Adipose tissue (tissue), 3 donors: Measurements from ENCODE around the gene TNS3. TPM values are rescaled to one million over a fixed set of nuclear protein-coding genes. Genes with fewer than 3 reads are reported as not detected.

Experiments used
- H3K27ac ChIP-seq: one replicate; pipeline ENCODE4 v1.5.1; 2013; ENCODE audit warnings: low read depth, low read length
- WGBS, 3 donors: extraction: QIAGEN DNeasy Blood & Tissue Kit; methylation state at CpG; one replicate each; pipeline ENCODE4 v1.1.7; 2013; 5-methylcytosine and 5-hydroxymethylcytosine counted together
- polyA plus RNA-seq, 3 donors: library from polyadenylated mRNA; stranded (reverse); fragments of 200-250 nt; gene quantifications; one replicate each; pipeline ENCODE4 v1.2.3, GENCODE V29; 2013
- donor health status: healthy with polysubstance abuse.
- donor health status: Bipolar disorder and iron deficiency.
- donor health status: healthy.

Gene TNS3
- polyA plus RNA-seq, 3 donors, result 23.2 to 45.4 (median 27.0) TPM

DNA sequence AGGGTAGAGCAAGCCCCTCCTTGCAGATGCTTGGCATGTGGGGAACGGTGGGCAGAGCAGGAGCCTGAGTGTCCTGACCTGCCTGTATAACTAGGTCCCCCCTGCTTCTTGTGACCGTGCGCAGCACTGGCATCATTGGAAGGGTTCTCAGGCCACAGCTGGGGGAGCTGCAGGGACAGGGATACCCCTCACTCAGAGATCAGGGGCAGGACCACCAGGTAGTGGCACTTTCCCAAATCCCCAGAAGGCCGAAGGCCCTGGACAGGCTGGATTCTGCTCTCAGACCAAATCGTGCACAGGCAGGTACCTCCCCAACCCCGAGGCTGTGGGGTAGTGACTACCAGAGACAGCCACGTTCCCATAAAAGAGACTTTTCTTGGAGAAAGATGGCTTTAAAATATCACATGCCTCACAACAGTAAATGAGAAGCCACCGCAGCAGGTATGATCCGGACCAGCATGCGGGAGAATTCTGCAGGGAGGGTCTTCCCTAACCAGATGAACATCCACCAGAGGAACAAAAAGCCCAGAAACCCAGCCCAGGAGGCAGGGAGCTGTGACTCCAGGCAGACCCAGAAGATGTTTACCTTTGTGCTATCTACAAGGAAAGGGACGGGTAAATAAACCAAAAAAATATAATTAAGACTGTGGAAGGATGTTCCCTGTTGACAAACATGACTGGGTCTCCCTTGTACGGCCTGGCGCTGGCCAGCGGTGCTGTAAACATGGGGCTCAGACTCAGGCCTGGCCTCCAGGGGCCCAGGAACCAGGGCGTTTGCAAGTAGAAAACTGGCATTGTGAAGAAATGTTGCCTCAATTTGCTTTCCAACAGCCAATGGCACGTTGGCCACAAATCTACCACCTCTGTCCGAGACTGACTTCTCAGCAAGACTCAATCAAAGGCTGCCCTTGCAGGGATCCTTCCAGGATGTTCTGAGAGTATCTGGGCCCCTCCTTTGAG lies 180.0 kb downstream of the TNS3 start:
- 88 to 94% (median 90%) methylated on average over 17 of the region's 17 CpGs for WGBS, 3 donors
- H3K27ac ChIP-seq, result no peak overlapping the region

DNA sequence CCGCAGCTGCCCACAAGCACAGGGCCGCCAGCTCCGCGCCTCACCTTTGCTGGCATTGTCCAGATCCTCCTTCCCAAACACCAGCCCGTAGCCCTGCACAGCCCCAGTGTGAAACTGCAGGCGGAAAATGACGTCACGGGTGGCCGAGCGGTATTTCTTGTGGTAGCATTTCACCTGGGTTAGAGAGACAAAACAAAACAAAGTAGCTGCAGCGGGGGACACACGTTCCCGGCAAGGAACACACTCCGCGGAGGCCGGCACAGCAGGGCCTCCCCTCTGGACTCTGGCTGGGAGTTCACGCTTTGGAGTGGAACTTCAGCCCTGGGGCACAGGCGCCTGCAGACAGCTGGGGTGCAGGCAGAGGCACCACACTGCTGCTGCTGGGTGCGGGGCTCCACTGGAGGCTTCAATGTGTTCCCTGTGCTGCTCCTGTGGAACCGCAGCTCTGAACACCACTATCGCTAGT lies 181.1 kb downstream of the TNS3 start:
- 92 to 97% (median 95%) methylated on average over 21 of the region's 21 CpGs for WGBS, 3 donors
- no peak overlapping the region for H3K27ac ChIP-seq

DNA sequence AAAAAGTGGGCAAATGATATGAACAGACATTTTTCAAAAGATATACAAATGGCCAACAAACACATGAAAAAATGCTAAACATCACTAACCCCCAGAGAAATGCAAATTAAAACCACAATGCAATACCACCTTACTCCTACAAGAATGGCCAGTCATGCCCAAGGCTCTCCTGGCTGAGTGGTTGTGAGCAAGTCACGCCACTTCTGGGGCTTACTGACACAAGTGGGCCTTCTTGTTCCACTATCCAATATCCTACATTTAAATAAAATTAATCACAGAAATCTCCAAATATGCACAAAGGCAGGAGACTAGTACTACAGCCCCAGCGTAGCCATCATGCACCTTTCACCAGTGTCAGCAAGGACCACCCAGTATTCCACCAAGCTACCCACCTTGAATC lies 181.9 kb downstream of the TNS3 start:
- no peak overlapping the region for H3K27ac ChIP-seq
- WGBS, 3 donors, result 94 to 100% (median 98%) methylated on average over 2 of the region's 2 CpGs

DNA sequence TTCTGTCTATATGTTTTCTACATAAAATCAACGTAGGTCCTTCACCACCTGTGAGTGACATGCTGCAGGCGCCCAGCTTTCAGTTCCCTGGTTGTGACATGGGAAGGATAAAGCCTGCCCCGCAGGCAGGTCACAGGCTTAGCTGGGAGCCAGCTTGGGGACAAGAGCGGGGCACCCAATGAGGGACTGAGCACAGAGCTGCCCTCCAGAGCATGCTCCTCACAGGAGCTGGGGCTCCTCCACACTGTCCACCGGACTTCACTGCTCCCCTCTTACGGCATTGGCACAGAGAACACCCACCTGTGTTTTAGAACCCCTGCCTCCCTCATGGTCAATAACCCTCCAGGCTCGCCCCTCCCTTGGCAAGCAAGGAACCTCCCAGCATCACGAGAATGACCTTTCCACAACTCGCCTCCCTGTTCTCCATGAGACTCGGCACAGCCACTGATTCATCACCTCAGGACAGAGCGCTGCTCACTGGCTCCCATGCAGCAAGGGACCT lies 187.1 kb downstream of the TNS3 start:
- H3K27ac ChIP-seq, result no peak overlapping the region
- WGBS, 3 donors, result 89 to 96% (median 90%) methylated on average over 11 of the region's 11 CpGs

DNA sequence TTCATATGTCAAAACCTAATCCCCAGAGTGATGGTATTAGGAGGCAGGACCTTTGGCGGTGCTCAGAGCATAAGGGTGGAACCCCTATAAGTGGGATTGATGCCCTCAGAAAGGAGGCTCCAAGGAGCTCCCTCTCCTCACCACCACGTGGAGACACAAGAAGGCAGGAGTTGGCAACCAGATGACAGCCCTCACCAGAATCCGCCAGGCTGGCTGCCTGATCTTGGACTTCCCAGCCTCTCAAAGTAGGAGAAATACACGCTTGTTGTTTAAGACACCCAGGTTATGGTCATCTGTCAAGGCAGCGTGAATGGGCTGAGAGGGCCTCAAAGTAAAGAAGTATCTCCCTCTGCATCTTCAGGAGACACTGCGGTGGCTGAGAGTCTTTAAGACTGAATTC lies 187.7 kb downstream of the TNS3 start:
- WGBS, 3 donors, result 86 to 94% (median 90%) methylated on average over 6 of the region's 6 CpGs

DNA sequence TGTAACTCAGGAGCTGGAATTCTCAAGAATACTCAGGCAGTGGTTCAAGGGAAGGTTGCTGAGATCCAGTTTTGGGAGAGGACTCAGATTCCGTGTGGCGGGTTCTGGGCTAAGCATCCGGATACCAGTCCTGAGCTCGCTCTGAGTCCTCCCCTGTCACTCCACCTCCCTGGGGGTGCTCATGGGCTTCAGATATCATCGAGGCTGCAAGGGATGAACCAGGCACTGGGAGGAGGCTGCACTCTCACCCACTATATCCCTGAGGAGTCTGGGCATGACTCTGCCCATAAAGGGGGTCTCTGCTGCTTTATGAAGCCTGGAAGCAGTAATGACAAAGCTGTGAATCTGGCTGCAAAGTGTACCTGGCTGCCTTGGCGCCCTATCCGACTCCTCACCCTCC lies 188.5 kb downstream of the TNS3 start:
- 84 to 96% (median 92%) methylated on average over 7 of the region's 7 CpGs for WGBS, 3 donors
- H3K27ac ChIP-seq, result no peak overlapping the region

More for the DNA sequence above, 187.7 kb downstream of the TNS3 start:
- H3K27ac ChIP-seq, result no peak overlapping the region

DNA sequence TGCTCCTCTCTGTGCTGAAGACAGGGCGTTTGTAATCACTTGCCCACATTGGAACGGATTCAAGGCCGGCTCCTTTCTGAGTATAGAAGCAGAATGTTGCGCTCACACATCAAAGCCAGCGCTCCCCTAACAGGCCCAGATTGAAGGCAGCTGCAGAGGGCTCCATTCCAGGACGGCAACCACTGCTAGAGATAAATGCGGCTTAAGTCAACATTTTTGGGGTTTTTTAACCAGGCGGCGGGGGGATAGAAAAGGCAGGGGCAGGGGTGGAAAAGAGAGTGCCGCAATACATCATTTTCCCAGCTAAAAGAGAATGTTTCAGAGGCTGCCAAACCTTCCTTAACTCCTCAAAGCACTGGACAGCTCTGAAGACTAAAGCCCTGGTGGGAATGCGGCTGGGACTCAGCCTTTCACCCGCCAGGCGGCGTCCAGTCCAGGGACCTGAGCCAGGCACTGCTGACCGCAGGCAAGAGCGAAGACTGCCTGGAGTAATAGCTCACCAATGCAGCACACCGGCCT lies 189.6 kb downstream of the TNS3 start:
- WGBS, 3 donors, result 16 to 64% (median 54%) methylated on average over 17 of the region's 17 CpGs
- H3K27ac ChIP-seq, result no peak overlapping the region

DNA sequence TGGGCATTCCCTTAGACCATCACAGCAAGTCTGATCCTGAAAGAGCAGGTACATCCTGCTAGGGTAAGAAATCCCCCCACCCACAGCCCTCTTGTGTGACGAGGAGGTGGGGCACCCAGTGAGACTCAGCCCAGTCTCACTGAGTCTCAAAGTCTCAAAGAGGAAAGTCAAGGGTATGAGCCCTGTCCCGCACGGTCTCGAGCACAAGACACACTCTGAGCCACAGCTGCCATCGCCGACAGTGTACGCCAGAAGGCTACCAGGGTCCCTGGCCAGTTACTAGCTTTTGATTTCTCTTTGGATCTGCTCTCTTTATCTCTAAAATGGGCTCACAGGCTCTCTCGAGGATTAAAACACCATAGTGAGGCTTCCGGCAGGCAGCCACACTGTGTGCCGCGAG lies 190.2 kb downstream of the TNS3 start:
- H3K27ac ChIP-seq, result no peak overlapping the region
- WGBS, 3 donors, result 76 to 88% (median 81%) methylated on average over 11 of the region's 11 CpGs

DNA sequence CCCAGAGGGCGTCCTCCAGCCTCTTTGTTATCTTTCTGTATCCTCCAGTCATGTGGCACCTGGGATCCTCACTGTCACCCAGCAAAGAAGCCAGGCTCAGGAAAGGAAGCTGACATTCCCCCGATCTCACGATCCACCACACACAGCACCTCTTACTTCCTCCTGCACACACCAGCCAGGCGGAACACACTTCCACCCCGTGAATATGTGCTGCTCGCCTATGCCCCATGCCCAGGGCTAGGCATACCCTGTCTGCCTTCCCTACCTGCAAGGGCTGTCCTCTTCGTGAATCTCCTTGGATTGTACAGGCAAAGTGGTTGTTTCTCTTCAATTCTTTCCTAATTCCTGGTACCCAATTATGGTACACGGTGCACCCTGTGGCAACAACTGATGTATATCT lies 191.0 kb downstream of the TNS3 start:
- WGBS, 3 donors, result 79 to 89% (median 79%) methylated on average over 8 of the region's 8 CpGs
- no peak overlapping the region for H3K27ac ChIP-seq

DNA sequence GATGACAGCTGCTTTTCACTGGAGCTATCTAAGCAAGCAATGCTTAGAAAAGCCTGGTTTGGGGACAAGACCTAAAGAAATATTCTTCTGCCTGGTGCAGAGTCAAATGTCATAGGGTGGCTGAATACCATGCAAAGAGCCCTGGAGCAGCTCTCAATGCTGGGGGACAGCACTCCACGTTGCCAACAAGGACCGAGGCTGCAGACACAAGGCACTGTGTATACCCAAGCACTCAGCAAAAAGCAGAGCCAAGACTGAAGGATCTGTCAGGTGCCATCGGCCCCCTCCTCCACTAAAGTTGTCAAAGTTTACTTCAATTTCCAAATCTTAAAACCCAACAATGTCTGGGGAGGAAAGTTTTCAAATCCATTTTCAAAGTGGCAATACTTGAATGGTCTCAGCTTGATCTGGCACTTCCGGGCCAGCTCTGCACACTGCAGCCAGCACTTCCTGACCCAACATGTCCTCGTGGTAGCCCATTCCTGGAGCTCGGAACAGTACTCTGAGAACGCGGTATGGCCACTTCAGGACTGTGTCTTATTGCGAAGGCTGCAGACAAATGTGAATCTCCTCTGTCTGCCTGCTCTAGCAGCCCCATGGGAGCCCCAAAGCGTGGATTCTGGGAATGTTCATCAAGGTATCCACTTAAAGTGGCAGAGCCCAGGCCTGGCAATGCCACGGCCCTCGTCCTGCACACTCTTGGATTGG lies 191.8 kb downstream of the TNS3 start:
- H3K27ac ChIP-seq, result no peak overlapping the region
- 75 to 89% (median 78%) methylated on average over 12 of the region's 12 CpGs for WGBS, 3 donors

DNA sequence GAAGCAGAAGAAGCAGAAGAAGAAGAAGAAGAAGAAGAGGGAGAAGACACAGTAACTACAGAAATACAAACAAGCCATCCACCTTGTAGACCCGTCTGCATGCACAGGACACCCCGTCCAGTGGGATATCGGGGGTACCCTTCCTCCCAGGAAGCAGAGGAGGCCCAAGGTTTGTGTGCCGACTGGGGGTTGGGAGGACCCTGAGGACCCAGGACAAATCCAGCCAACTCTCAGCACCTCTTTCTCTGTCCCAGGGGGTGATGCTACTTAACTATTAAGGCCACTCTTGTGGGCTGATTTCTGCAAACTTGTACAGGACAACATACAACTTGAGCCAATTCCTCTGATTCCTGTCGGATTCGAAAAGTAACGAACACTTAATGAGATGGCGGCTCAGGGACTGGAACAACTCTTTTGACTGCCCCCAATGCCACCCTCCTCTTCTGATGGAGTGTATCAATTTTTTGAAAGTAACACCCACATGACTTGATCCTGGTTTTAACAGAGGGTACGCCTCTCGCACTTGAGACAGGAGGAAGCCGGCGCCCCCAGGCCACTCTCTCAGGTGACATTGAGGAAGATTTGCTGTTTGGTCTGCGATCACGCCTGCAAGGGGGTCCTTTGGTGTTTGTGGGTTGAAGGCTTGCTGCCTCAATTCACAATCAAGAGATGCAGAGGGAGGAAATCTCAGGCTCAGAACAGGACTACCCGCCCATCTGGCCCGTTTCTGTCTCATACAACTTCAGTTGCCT lies 192.6 kb downstream of the TNS3 start:
- H3K27ac ChIP-seq, result no peak overlapping the region
- 96 to 97% (median 97%) methylated on average over 16 of the region's 16 CpGs for WGBS, 3 donors

DNA sequence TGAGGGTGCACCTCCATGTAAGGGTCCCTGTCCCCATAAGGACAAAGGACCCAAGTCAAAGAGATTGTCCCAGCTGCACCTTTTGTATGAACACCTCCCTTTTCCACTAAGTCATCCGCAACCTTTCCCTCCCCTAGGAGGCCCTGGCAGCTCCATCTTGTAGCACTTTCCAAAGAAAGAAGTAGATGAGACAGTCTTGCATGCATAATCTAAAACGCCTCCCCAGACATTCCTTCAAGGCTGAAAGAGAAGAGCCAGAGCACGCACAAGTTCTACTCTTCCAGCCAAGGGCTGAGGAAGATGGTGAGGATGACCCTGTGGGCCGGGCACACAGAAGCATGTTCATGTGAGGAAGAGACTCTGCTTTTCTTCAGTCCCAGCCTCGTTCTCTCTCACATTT lies 194.4 kb downstream of the TNS3 start:
- WGBS, 3 donors, result 82 to 85% (median 83%) methylated on average over 5 of the region's 5 CpGs
- H3K27ac ChIP-seq, result no peak overlapping the region

DNA sequence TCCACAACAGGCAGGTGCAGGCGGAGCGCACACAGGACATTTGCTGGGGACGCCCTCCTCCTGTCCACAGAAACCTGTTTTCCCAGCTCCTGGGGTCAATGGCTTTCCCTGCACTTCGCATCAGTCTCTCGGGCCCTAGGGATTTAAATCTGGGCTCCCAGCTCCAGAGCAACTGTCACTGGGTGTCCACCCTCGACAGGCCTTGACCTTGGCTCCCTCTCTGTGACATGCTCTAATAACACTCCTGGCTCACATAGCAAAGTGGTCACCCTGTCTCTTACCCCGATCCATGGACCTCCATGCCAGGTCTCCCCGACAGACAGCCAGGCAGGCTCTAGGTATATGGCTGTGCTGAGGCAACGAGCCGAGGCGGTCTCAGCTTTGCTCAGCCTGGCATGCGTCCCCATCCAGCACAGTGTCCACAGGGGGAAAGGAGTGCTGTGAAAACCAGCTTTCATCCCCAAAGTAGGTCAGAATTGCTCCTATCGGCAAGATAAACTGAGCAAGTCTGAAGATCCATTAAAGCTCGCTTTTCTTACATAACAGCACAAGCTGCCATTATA lies 195.6 kb downstream of the TNS3 start:
- WGBS, 3 donors, result 84 to 95% (median 91%) methylated on average over 14 of the region's 14 CpGs
- no peak overlapping the region for H3K27ac ChIP-seq

DNA sequence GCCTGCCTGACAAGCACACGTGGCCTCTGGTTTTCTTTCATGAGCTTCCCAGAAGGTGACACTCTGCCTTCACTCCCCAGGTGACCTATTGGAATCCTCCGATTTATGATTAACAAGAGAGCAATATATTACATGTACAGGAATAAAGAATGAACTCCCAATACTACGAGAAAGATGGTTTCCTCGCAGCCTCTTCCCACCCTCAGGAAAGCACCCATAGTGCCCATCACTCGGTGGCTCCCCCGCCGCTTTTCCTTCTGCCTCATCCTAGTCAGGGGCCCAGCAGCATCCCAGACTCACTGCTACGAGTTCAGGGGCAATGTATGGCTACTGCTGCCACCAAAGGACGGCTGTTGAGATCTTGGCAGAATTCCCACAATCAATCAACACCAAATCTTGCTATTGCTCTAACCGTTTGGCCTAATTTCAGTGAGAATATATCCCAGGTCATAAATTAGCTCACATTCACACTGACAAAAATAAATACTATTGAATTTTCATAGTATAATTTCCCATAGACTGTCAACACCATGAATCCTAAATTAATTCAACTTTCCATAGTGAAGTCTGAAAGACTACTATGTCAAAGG lies 196.3 kb downstream of the TNS3 start:
- WGBS, 3 donors, result 66 to 91% (median 91%) methylated on average over 10 of the region's 10 CpGs
- H3K27ac ChIP-seq, result no peak overlapping the region

DNA sequence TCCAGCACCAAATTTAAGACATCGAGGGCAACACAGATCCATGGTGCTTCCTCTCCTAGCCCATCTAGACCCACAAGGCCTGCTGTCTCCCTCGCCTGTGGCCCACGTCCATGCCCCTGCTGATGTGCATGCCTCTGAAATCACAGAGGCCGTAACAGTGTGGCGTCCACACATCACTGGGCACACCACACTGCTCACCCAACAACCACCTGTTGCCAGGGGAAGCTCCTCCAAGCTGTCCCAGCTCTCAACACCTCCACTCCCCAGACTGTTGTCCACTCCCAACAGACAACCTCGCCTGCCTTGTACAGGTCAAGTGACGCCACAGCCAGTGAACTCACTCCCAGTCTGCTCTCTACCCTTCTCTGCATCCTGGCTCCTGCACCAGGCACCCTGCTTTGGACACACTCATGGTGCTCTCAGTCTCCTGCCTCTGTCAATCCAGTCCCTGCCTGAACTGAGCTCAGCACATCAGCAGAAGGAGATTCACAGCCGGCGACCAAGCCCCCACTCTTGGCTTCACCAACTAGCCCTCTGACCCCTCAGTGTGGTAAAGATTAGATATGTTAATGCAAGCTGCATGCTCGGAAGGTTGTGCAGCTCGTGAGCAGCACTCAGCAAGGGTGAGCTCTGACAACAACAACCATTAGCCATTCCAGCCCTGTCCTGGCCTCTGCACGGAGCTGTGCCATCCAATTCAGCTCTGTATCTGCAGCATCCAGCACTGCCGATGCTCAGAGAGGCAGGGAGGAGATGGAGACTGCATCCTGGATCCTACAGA lies 197.0 kb downstream of the TNS3 start:
- 76 to 94% (median 93%) methylated on average over 13 of the region's 13 CpGs for WGBS, 3 donors
- no peak overlapping the region for H3K27ac ChIP-seq

DNA sequence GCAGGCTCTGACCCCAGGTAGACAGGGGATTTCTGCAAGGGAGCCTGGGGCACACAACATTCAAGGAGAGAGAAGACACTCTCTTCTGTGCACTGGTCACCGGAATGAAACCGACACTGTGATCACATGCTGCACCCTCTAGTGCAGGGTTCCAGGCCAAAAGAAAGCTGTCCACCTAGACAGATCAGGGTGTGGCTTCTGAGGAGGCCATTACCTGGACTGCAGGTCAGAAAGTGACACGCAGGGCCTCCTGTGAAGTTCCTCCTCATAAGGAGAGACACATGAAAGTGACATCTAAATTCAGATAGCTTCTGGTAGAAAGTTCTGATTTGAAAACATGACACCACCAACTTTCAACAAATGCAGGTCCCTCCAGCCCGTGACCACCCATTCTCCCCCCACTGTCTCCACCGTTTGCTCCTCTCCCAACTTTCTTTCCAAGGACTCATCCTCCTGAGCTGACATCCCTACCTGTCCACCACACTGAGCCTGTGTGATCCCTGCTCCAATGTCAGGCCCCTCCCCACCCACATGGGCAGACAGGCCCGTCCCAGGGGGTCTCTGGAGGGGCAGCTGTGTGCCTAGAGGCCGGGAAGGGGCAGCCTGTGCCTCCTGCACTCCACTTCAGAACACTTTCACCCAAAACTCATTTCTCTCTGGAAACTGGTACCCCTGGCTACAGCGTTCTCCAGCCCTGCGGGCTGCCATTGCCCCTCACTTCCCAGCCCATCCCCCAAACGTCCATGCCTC lies 198.0 kb downstream of the TNS3 start:
- no peak overlapping the region for H3K27ac ChIP-seq

More for the DNA sequence above, 198.0 kb downstream of the TNS3 start:
- WGBS, 3 donors, result 89 to 93% (median 90%) methylated on average over 10 of the region's 10 CpGs
